ENCODE data around the gene NIPBL. TPM values are rescaled to one million over a fixed set of nuclear protein-coding genes. Genes with fewer than 3 reads are reported as not detected.

NIPBL gene
- total RNA-seq, 1 experiment from 2014 or later, result 124 TPM

DNA sequence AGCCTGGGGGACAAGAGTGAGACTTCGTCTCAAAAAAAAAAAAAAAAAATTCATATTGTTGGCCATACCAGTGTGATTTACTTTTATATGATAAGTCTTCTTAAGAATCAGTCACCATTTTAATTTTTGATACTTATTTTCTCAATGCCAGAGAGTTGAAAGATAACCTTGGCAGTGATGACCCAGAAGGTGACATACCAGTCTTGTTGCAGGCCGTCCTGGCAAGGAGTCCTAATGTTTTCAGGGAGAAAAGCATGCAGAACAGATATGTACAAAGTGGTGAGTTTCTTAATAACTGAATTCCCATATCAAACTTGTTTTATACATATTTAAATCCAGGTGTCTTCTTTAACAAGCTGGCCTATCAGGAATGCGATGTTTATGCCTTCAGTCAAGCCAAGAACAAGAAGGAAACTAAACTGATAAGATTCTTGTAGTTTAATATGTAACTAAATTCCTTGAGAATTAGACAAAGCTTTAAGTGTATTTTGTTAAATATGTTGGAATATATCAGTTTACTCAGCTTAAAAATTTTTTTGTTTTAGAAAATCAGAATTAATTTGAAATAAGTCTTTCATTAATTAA is 81.5 kb downstream of the NIPBL start:
- Histone ChIP-seq H3F3A (ENCODE audit: insufficient read depth, low read depth) (no peaks in the 10 kb centered on the region; the same call in none of the 2 replicates), H3K27me3 (ENCODE audit: insufficient read depth, low read depth) (no peaks in the 10 kb centered on the region), H3K27ac (no peak overlapping the region), H3K9me3 (ENCODE audit: insufficient read depth, low read depth) (no peaks in the 10 kb centered on the region), H3K9me2 (ENCODE audit: insufficient read depth) (no peaks in the 10 kb centered on the region), H3K4me1 (replicated peaks; ENCODE audit: insufficient read depth) (no peaks in the 10 kb centered on the region), H3K36me3 (ENCODE audit: low read depth) (peaks cover 19% of the 10 kb centered on the region; the same call in 1 of the 2 replicates), H3K4me3 (no peak overlapping the region), H2AFZ (no peak overlapping the region), H3K4me2 (no peak overlapping the region), H3K79me2 (ENCODE audit: low read depth) (peaks cover 29% of the 10 kb centered on the region), H4K20me1 (ENCODE audit: insufficient read depth) (peaks cover 11% of the 10 kb centered on the region)
- CTCF ChIA-PET, result no interaction called here
- no TSS peak for BruUV-seq (replicated peaks)
- no peak for DNase-seq
- intact Hi-C loops (cut with micrococcal nuclease; ENCODE audit: unreplicated experiment), result no loop called here
- POLR2A ChIA-PET (ENCODE audit: unreplicated experiment), result interaction anchor here (0.7 kb wide), 1 partner anchor 580 kb away, joined by 3 read pairs; no protein-coding TSS in a partner anchor
- TF ChIP-seq EZH2 (IDR thresholded peaks at IDR 0.05; ENCODE audit: low read depth), result no peak
- no peak for TF ChIP-seq CTCF (conservative IDR thresholded peaks at IDR 0.05)

- intact Hi-C loops (cut with micrococcal nuclease; ENCODE audit: unreplicated experiment), result no loop called here
- Histone ChIP-seq H3K4me3 (no peak overlapping the region), H3K9me3 (ENCODE audit: insufficient read depth, low read depth) (no peaks in the 10 kb centered on the region), H3K27ac (no peak overlapping the region), H3F3A (ENCODE audit: insufficient read depth, low read depth) (no peaks in the 10 kb centered on the region; the same call in none of the 2 replicates), H3K36me3 (ENCODE audit: low read depth) (peaks cover 19% of the 10 kb centered on the region; the same call in 1 of the 2 replicates), H3K9me2 (ENCODE audit: insufficient read depth) (no peaks in the 10 kb centered on the region), H3K4me2 (no peak overlapping the region), H3K4me1 (replicated peaks; ENCODE audit: insufficient read depth) (no peaks in the 10 kb centered on the region), H3K27me3 (ENCODE audit: insufficient read depth, low read depth) (no peaks in the 10 kb centered on the region), H2AFZ (no peak overlapping the region), H3K79me2 (ENCODE audit: low read depth) (peaks cover 24% of the 10 kb centered on the region), H4K20me1 (ENCODE audit: insufficient read depth) (peaks cover 5% of the 10 kb centered on the region)
- TF ChIP-seq EZH2 (IDR thresholded peaks at IDR 0.05; ENCODE audit: low read depth) (no peak), CTCF (conservative IDR thresholded peaks at IDR 0.05) (no peak)
- no TSS peak for BruUV-seq (replicated peaks)
- ChIA-PET POLR2A (ENCODE audit: unreplicated experiment) (interaction anchor here (0.7 kb wide), 2 partner anchors 412 to 580 kb away, joined by 3 to 4 read pairs; no protein-coding TSS in a partner anchor), CTCF (no interaction called here)
- no peak for DNase-seq
These were observed 82.0 kb downstream of the NIPBL start for GRCh38 chr5:36958612-36959011.

DNA sequence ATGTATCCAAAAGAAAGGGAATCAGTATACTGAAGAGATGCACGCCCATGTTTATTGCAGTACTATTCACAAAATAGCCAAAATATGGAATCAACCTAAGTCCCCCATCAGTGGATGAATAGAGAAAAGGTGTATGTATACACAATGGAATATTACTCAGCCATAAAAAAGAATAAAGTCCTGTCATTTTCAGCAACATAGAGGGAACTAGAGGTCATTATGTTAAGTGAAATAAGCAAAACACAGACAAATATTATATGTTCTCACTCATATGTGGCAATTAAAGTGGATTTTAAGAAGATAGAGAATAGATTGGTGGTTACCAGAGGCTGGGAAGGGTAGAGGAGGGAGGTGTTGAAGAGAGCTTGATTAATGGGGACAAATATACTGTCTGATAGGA is 88.6 kb downstream of the NIPBL start:
- Histone ChIP-seq H3K9me2 (ENCODE audit: insufficient read depth) (no peaks in the 10 kb centered on the region), H2AFZ (no peak overlapping the region), H3K9me3 (ENCODE audit: insufficient read depth, low read depth) (no peaks in the 10 kb centered on the region), H3K4me1 (replicated peaks; ENCODE audit: insufficient read depth) (no peaks in the 10 kb centered on the region), H3K27me3 (ENCODE audit: insufficient read depth, low read depth) (no peaks in the 10 kb centered on the region), H3F3A (ENCODE audit: insufficient read depth, low read depth) (no peaks in the 10 kb centered on the region; the same call in 1 of the 2 replicates), H3K36me3 (ENCODE audit: low read depth) (peaks cover 17% of the 10 kb centered on the region), H3K27ac (no peak overlapping the region), H3K4me2 (no peak overlapping the region), H3K79me2 (ENCODE audit: low read depth) (no peaks in the 10 kb centered on the region), H4K20me1 (ENCODE audit: insufficient read depth) (peaks cover 3% of the 10 kb centered on the region), H3K4me3 (no peak overlapping the region)
- TF ChIP-seq EZH2 (IDR thresholded peaks at IDR 0.05; ENCODE audit: low read depth) (no peak), CTCF (conservative IDR thresholded peaks at IDR 0.05) (no peak)
- CTCF ChIA-PET, result no interaction called here
- intact Hi-C loops (cut with micrococcal nuclease; ENCODE audit: unreplicated experiment), result no loop called here
- no TSS peak for BruUV-seq (replicated peaks)
- POLR2A ChIA-PET (ENCODE audit: unreplicated experiment), result no interaction called here
- DNase-seq, result no peak
